ENCODE measurements around the gene CFAP61. TPM values are rescaled to one million over a fixed set of nuclear protein-coding genes. Genes with fewer than 3 reads are reported as not detected.

Gene CFAP61
- total RNA-seq, 2 donors from 2014 or later, result not detected

- H3K36me3 Mint-ChIP-seq (ENCODE audit: low read depth), result no peaks in the 10 kb centered on the region
- no peak for ATAC-seq (replicated peaks)
- no peak overlapping the region for H3K4me3 Mint-ChIP-seq
Measured at GRCh38 chr20:20148779-20149178, 96.4 kb downstream of the CFAP61 start.

GRCh38 chr20:20150241-20150640 lies 97.9 kb downstream of the CFAP61 start:
- Mint-ChIP-seq H3K4me3 (no peak overlapping the region), H3K9me3 (peaks cover 4% of the 10 kb centered on the region), H3K36me3 (ENCODE audit: low read depth) (no peaks in the 10 kb centered on the region), H3K27me3 (peaks cover 13% of the 10 kb centered on the region), H3K4me1 (no peaks in the 10 kb centered on the region), H3K27ac (no peak overlapping the region)
- ATAC-seq (replicated peaks), result no peak

More at GRCh38 chr20:20148779-20149178, 96.4 kb downstream of the CFAP61 start:
- peaks cover 8% of the 10 kb centered on the region for H3K27me3 Mint-ChIP-seq
- peaks cover 4% of the 10 kb centered on the region for H3K9me3 Mint-ChIP-seq
- no peak overlapping the region for H3K27ac Mint-ChIP-seq
- no peaks in the 10 kb centered on the region for H3K4me1 Mint-ChIP-seq

- ATAC-seq (replicated peaks), result no peak
- Mint-ChIP-seq H3K4me1 (no peaks in the 10 kb centered on the region), H3K36me3 (ENCODE audit: low read depth) (no peaks in the 10 kb centered on the region), H3K9me3 (no peaks in the 10 kb centered on the region), H3K27ac (no peak overlapping the region), H3K4me3 (no peak overlapping the region), H3K27me3 (peaks cover 6% of the 10 kb centered on the region)
Measured at GRCh38 chr20:20160520-20160919, 108.2 kb downstream of the CFAP61 start.

GRCh38 chr20:20161611-20162010 lies 109.3 kb downstream of the CFAP61 start:
- no peak for ATAC-seq (replicated peaks)
- peaks cover 6% of the 10 kb centered on the region for H3K27me3 Mint-ChIP-seq
- H3K27ac Mint-ChIP-seq, result no peak overlapping the region
- no peaks in the 10 kb centered on the region for H3K9me3 Mint-ChIP-seq
- no peak overlapping the region for H3K4me3 Mint-ChIP-seq
- H3K4me1 Mint-ChIP-seq, result no peaks in the 10 kb centered on the region
- H3K36me3 Mint-ChIP-seq (ENCODE audit: low read depth), result no peaks in the 10 kb centered on the region

GRCh38 chr20:20167698-20168097 lies 115.4 kb downstream of the CFAP61 start:
- Mint-ChIP-seq H3K36me3 (ENCODE audit: low read depth) (no peaks in the 10 kb centered on the region), H3K9me3 (peaks cover 5% of the 10 kb centered on the region), H3K4me1 (no peaks in the 10 kb centered on the region), H3K27ac (no peak overlapping the region), H3K4me3 (no peak overlapping the region), H3K27me3 (peaks cover 11% of the 10 kb centered on the region)
- ATAC-seq (replicated peaks), result no peak

GRCh38 chr20:20173254-20173653 lies 120.9 kb downstream of the CFAP61 start:
- H3K27ac Mint-ChIP-seq, result no peak overlapping the region
- no peak for ATAC-seq (replicated peaks)

GRCh38 chr20:20174089-20174835 lies 121.9 kb downstream of the CFAP61 start:
- H3K9me3 Mint-ChIP-seq, result peaks cover 8% of the 10 kb centered on the region
- peaks cover 15% of the 10 kb centered on the region for H3K27me3 Mint-ChIP-seq
- H3K27ac Mint-ChIP-seq, result no peak overlapping the region
- ATAC-seq (replicated peaks), result no peak
- H3K4me1 Mint-ChIP-seq, result no peaks in the 10 kb centered on the region
- H3K4me3 Mint-ChIP-seq, result no peak overlapping the region
- no peaks in the 10 kb centered on the region for H3K36me3 Mint-ChIP-seq (ENCODE audit: low read depth)

More at GRCh38 chr20:20173254-20173653, 120.9 kb downstream of the CFAP61 start:
- Mint-ChIP-seq H3K36me3 (ENCODE audit: low read depth) (no peaks in the 10 kb centered on the region), H3K9me3 (peaks cover 5% of the 10 kb centered on the region), H3K4me1 (no peaks in the 10 kb centered on the region), H3K4me3 (no peak overlapping the region), H3K27me3 (peaks cover 12% of the 10 kb centered on the region)

- Mint-ChIP-seq H3K27me3 (peaks cover 14% of the 10 kb centered on the region), H3K4me1 (no peaks in the 10 kb centered on the region), H3K36me3 (ENCODE audit: low read depth) (no peaks in the 10 kb centered on the region), H3K4me3 (no peak overlapping the region), H3K27ac (no peak overlapping the region), H3K9me3 (peaks cover 10% of the 10 kb centered on the region)
- no peak for ATAC-seq (replicated peaks)
Measured at GRCh38 chr20:20181322-20181721, 129.0 kb downstream of the CFAP61 start.

GRCh38 chr20:20184149-20184548 lies 131.8 kb downstream of the CFAP61 start:
- Mint-ChIP-seq H3K9me3 (peaks cover 8% of the 10 kb centered on the region), H3K4me3 (no peak overlapping the region), H3K27me3 (peaks cover 8% of the 10 kb centered on the region), H3K36me3 (ENCODE audit: low read depth) (no peaks in the 10 kb centered on the region), H3K27ac (no peak overlapping the region), H3K4me1 (no peaks in the 10 kb centered on the region)
- no peak for ATAC-seq (replicated peaks)

GRCh38 chr20:20184706-20185105 lies 132.4 kb downstream of the CFAP61 start:
- Mint-ChIP-seq H3K9me3 (peaks cover 4% of the 10 kb centered on the region), H3K36me3 (ENCODE audit: low read depth) (no peaks in the 10 kb centered on the region), H3K4me3 (no peak overlapping the region), H3K27ac (no peak overlapping the region), H3K4me1 (no peaks in the 10 kb centered on the region), H3K27me3 (peaks cover 4% of the 10 kb centered on the region)
- no peak for ATAC-seq (replicated peaks)

GRCh38 chr20:20188647-20189046 lies 136.3 kb downstream of the CFAP61 start:
- no peaks in the 10 kb centered on the region for H3K4me1 Mint-ChIP-seq
- no peaks in the 10 kb centered on the region for H3K27me3 Mint-ChIP-seq
- H3K36me3 Mint-ChIP-seq (ENCODE audit: low read depth), result no peaks in the 10 kb centered on the region
- ATAC-seq (replicated peaks), result no peak
- no peak overlapping the region for H3K4me3 Mint-ChIP-seq
- H3K27ac Mint-ChIP-seq, result no peak overlapping the region
- peaks cover 4% of the 10 kb centered on the region for H3K9me3 Mint-ChIP-seq

- no peak for ATAC-seq (replicated peaks)
- Mint-ChIP-seq H3K27me3 (no peaks in the 10 kb centered on the region), H3K27ac (no peak overlapping the region), H3K4me1 (no peaks in the 10 kb centered on the region), H3K4me3 (no peak overlapping the region), H3K9me3 (no peaks in the 10 kb centered on the region), H3K36me3 (ENCODE audit: low read depth) (no peaks in the 10 kb centered on the region)
Measured at GRCh38 chr20:20192366-20192765, 140.0 kb downstream of the CFAP61 start.

- no peak for ATAC-seq (replicated peaks)
- no peak overlapping the region for H3K27ac Mint-ChIP-seq
- no peaks in the 10 kb centered on the region for H3K9me3 Mint-ChIP-seq
- H3K36me3 Mint-ChIP-seq (ENCODE audit: low read depth), result no peaks in the 10 kb centered on the region
- peaks cover 4% of the 10 kb centered on the region for H3K27me3 Mint-ChIP-seq
- no peaks in the 10 kb centered on the region for H3K4me1 Mint-ChIP-seq
- H3K4me3 Mint-ChIP-seq, result no peak overlapping the region
Measured at GRCh38 chr20:20195021-20195705, 142.8 kb downstream of the CFAP61 start.

- Mint-ChIP-seq H3K36me3 (ENCODE audit: low read depth) (no peaks in the 10 kb centered on the region), H3K9me3 (no peaks in the 10 kb centered on the region), H3K4me1 (no peaks in the 10 kb centered on the region), H3K27ac (no peak overlapping the region), H3K4me3 (no peak overlapping the region), H3K27me3 (peaks cover 4% of the 10 kb centered on the region)
- ATAC-seq (replicated peaks), result no peak
Measured at GRCh38 chr20:20196610-20197009, 144.3 kb downstream of the CFAP61 start.

GRCh38 chr20:20198011-20198410 lies 145.7 kb downstream of the CFAP61 start:
- peaks cover 10% of the 10 kb centered on the region for H3K27me3 Mint-ChIP-seq
- H3K27ac Mint-ChIP-seq, result no peak overlapping the region
- H3K4me3 Mint-ChIP-seq, result no peak overlapping the region
- no peaks in the 10 kb centered on the region for H3K9me3 Mint-ChIP-seq
- no peaks in the 10 kb centered on the region for H3K4me1 Mint-ChIP-seq
- no peak for ATAC-seq (replicated peaks)
- no peaks in the 10 kb centered on the region for H3K36me3 Mint-ChIP-seq (ENCODE audit: low read depth)
